HG02938 (cell line): ENCODE results near the gene PNPLA3.

Experiments used
- ATAC-seq: cut with Tn5 transposase; IDR thresholded peaks from one replicate; pipeline ENCODE4 v1.9.1; 2021; ENCODE audit warnings: mild to moderate bottlenecking, moderate library complexity; ENCODE audit not compliant: unreplicated experiment

The PNPLA3 gene

GRCh38 chr22:43921370-43921769 is 2.2 kb upstream of the PNPLA3 start:
- no peak for ATAC-seq

- ATAC-seq: no peak
Measured at GRCh38 chr22:43922123-43922522, 1.5 kb upstream of the PNPLA3 start.

- ATAC-seq: no peak
Measured at GRCh38 chr22:43923191-43923590, 414 bp upstream of the PNPLA3 start.

- no peak for ATAC-seq
Measured at GRCh38 chr22:43924877-43925276, 1.3 kb downstream of the PNPLA3 start.

GRCh38 chr22:43925433-43926348 is 2.1 kb downstream of the PNPLA3 start:
- no peak for ATAC-seq

GRCh38 chr22:43926349-43926710 is 2.7 kb downstream of the PNPLA3 start:
- ATAC-seq: no peak

GRCh38 chr22:43928468-43928867 is 4.9 kb downstream of the PNPLA3 start:
- no peak for ATAC-seq

GRCh38 chr22:43928908-43929307 is 5.3 kb downstream of the PNPLA3 start:
- ATAC-seq: no peak

GRCh38 chr22:43931771-43932170 is 8.2 kb downstream of the PNPLA3 start:
- ATAC-seq: no peak

- no peak for ATAC-seq
Measured at GRCh38 chr22:43941449-43941848, 17.8 kb downstream of the PNPLA3 start.

- no peak for ATAC-seq
Measured at GRCh38 chr22:43944670-43945430, 21.2 kb downstream of the PNPLA3 start.

- no peak for ATAC-seq
Measured at GRCh38 chr22:43945632-43946383, 22.2 kb downstream of the PNPLA3 start.

- ATAC-seq: no peak
Measured at GRCh38 chr22:43946384-43946667, 22.7 kb downstream of the PNPLA3 start.

GRCh38 chr22:43948836-43949406 is 25.3 kb downstream of the PNPLA3 start:
- no peak for ATAC-seq

- no peak for ATAC-seq
Measured at GRCh38 chr22:43951391-43951790, 27.8 kb downstream of the PNPLA3 start.

GRCh38 chr22:43951966-43952365 is 28.4 kb downstream of the PNPLA3 start:
- no peak for ATAC-seq

- ATAC-seq: no peak
Measured at GRCh38 chr22:43953988-43954785, 30.6 kb downstream of the PNPLA3 start.

- peak; percentile 89 for ATAC-seq
Measured at GRCh38 chr22:43955040-43955882, 31.7 kb downstream of the PNPLA3 start, which contains the start of gene SAMM50. Gene SAMM50 (plus strand): TSS chr22:43955442. CDS start chr22:43955578, 136 bp downstream.
